Common myeloid progenitor, CD34-positive (primary cell): Measurements from ENCODE around the gene OR1E2.
"Not testable (repeated sequence)": the region's sequence is repeated elsewhere in the genome, so short reads cannot be mapped to it uniquely, and the experiment has no call there.

Source experiments
- CTCF ChIA-PET: fragments of 350-600 bp; sonication (Branson Sonifier 250); formaldehyde crosslinking; loops from one replicate; lab custom pipeline; 2021; ENCODE audit warnings: antibody characterized with exemption; lab: Charles Lee
- POLR2A ChIA-PET: fragments of 350-600 bp; sonication (Branson Sonifier 250); formaldehyde crosslinking; loops from one replicate; lab custom pipeline; 2021; ENCODE audit warnings: antibody characterized with exemption; lab: Charles Lee
- DNase-seq, 3 donors: peaks; one replicate each; pipeline versions ENCODE4 v3.0.0 to v3.0.0-alpha.2; 2013
- H3K27ac ChIP-seq, 2 experiments: 1 replicate in 1 of 2; 2 replicates in 1 of 2; pipeline ENCODE4 v1.7.0; 2013; ENCODE audit warnings: inconsistent platforms in 2 of 2, low read length in 2 of 2, mild to moderate bottlenecking in 2 of 2, low read depth in 1 of 2, moderate library complexity in 1 of 2; ENCODE audit not compliant: severe bottlenecking in 2 of 2, insufficient read depth in 1 of 2, poor library complexity in 1 of 2
- H3K27me3 ChIP-seq, 5 experiments: replicated peaks in 2 of 5; 1 replicate in 3 of 5; 2 replicates in 2 of 5; pipeline versions ENCODE4 v1.6.1 to v1.7.0; 2013; ENCODE audit warnings: low read length in 4 of 5, mild to moderate bottlenecking in 2 of 5, moderate library complexity in 2 of 5, inconsistent platforms in 1 of 5; ENCODE audit not compliant: insufficient read depth in 5 of 5, control insufficient read depth in 4 of 5
- H3K36me3 ChIP-seq, 4 experiments: 1 replicate in 2 of 4; 2 replicates in 2 of 4; pipeline versions ENCODE4 v1.6.1 to v1.7.0; 2013; ENCODE audit warnings: low read length in 3 of 4, control low read depth in 1 of 4, mild to moderate bottlenecking in 1 of 4; ENCODE audit not compliant: control insufficient read depth in 4 of 4, insufficient read depth in 4 of 4
- H3K4me1 ChIP-seq, 4 experiments: 1 replicate in 3 of 4; 2 replicates in 1 of 4; pipeline versions ENCODE4 v1.6.1 to v1.7.1; 2013; ENCODE audit warnings: low read length in 3 of 4, mild to moderate bottlenecking in 3 of 4, control low read depth in 1 of 4, inconsistent platforms in 1 of 4, moderate library complexity in 1 of 4; ENCODE audit not compliant: control insufficient read depth in 4 of 4, insufficient read depth in 4 of 4; ENCODE audit errors: control extremely low read depth in 1 of 4
- H3K4me3 ChIP-seq, 7 experiments: 1 replicate in 4 of 7; 2 replicates in 3 of 7; pipeline versions ENCODE4 v1.5.1 to v1.7.0; 2013; ENCODE audit warnings: mild to moderate bottlenecking in 7 of 7, low read length in 6 of 7, moderate library complexity in 6 of 7, inconsistent platforms in 2 of 7, low read depth in 2 of 7, control low read depth in 1 of 7; ENCODE audit not compliant: insufficient read depth in 4 of 7, control insufficient read depth in 1 of 7; ENCODE audit errors: extremely low read depth in 1 of 7
- H3K9me3 ChIP-seq, 5 experiments: 1 replicate in 4 of 5; 2 replicates in 1 of 5; pipeline versions ENCODE4 v1.6.1 to v1.7.1; 2013; ENCODE audit warnings: low read length in 4 of 5, mild to moderate bottlenecking in 2 of 5, inconsistent platforms in 1 of 5, low read depth in 1 of 5, moderate library complexity in 1 of 5; ENCODE audit not compliant: control insufficient read depth in 4 of 5, insufficient read depth in 2 of 5; ENCODE audit errors: control extremely low read depth in 1 of 5
- WGBS: methylation state at CpG from one replicate; pipeline ENCODE4 v1.1.5; 2013; ENCODE audit not compliant: insufficient coverage; 5-methylcytosine and 5-hydroxymethylcytosine counted together

The OR1E2 gene

GRCh38 chr17:3472137-3472536 lies 38.5 kb upstream of the OR1E2 start:
- Histone ChIP-seq H3K27ac (no peak overlapping the region), H3K36me3 (no peaks in the 10 kb centered on the region), H3K9me3 (peaks cover 0 to 5% (median 0%) of the 10 kb centered on the region in 5 experiments), H3K27me3 (peaks cover 0 to 2% (median 0%) of the 10 kb centered on the region in 5 experiments), H3K4me1 (peaks cover 0 to 2% (median 0%) of the 10 kb centered on the region in 4 experiments), H3K4me3 (no peak overlapping the region)
- WGBS = over 99% methylated on average over 17 of the region's 21 CpGs
- CTCF ChIA-PET = no interaction called here
- POLR2A ChIA-PET = no interaction called here
- no peak for DNase-seq

- Histone ChIP-seq H3K4me3 (no peak within 1 kb of the TSS), H3K27me3 (peaks cover 0 to 2% (median 0%) of the 10 kb centered on the region in 5 experiments), H3K4me1 (peaks cover 0 to 2% (median 0%) of the 10 kb centered on the region in 4 experiments), H3K9me3 (peaks cover 0 to 5% (median 0%) of the 10 kb centered on the region in 5 experiments), H3K27ac (no peak within 1 kb of the TSS), H3K36me3 (no peaks in the 10 kb centered on the region)
- no peak for DNase-seq
- 93% methylated on average over 36 of the region's 38 CpGs for WGBS
- CTCF ChIA-PET = no interaction called here
- POLR2A ChIA-PET = no interaction called here
Observed at GRCh38 chr17:3471599-3471998, 38.0 kb upstream of the OR1E2 start, which contains the start of gene SPATA22. Gene SPATA22 (minus strand): TSS chr17:3471819. CDS start chr17:3469325, 2,494 bp downstream.

- ChIA-PET POLR2A (no interaction called here), CTCF (no interaction called here)
- no peak overlapping the region for H3K4me3 ChIP-seq
- peaks cover 0 to 2% (median 0%) of the 10 kb centered on the region in 5 experiments for H3K27me3 ChIP-seq
- peaks cover 0 to 5% (median 0%) of the 10 kb centered on the region in 5 experiments for H3K9me3 ChIP-seq
- H3K27ac ChIP-seq = no peak overlapping the region
- H3K4me1 ChIP-seq = no peaks in the 10 kb centered on the region
- no peak for DNase-seq
- WGBS = 94% methylated on average over 5 of the region's 5 CpGs
- H3K36me3 ChIP-seq = no peaks in the 10 kb centered on the region
Observed at GRCh38 chr17:3469529-3469928, 35.9 kb upstream of the OR1E2 start.

GRCh38 chr17:3466355-3466754 lies 32.7 kb upstream of the OR1E2 start:
- H3K4me3 ChIP-seq, H3K4me1 ChIP-seq, H3K9me3 ChIP-seq, POLR2A ChIA-PET, H3K36me3 ChIP-seq, H3K27me3 ChIP-seq, H3K27ac ChIP-seq, DNase-seq: not testable (repeated sequence)
- no CpG with 5 or more reads among the region's 1 CpG for WGBS
- CTCF ChIA-PET = interaction anchor here (0.6 to 1.4 kb wide), 3 partner anchors 16 to 418 kb away, joined by 3 to 4 read pairs (median 3); no protein-coding TSS in a partner anchor

- ChIA-PET CTCF (interaction anchor here (1.2 kb wide), 1 partner anchor 435 kb away, joined by 4 read pairs; no protein-coding TSS in a partner anchor), POLR2A (no interaction called here)
- peaks cover 0 to 2% (median 0%) of the 10 kb centered on the region in 5 experiments for H3K27me3 ChIP-seq
- 55% methylated on average over 2 of the region's 2 CpGs for WGBS
- H3K4me1 ChIP-seq = no peaks in the 10 kb centered on the region
- H3K36me3 ChIP-seq = no peaks in the 10 kb centered on the region
- no peaks in the 10 kb centered on the region for H3K9me3 ChIP-seq
- no peak overlapping the region for H3K4me3 ChIP-seq
- peak in 1 of 3 donors; percentile 7 for DNase-seq
- no peak overlapping the region for H3K27ac ChIP-seq
Observed at GRCh38 chr17:3448059-3448665, 14.5 kb upstream of the OR1E2 start.

GRCh38 chr17:3447625-3448024 lies 14.0 kb upstream of the OR1E2 start:
- no peaks in the 10 kb centered on the region for H3K9me3 ChIP-seq
- H3K27ac ChIP-seq = no peak overlapping the region
- H3K27me3 ChIP-seq = peaks cover 0 to 2% (median 0%) of the 10 kb centered on the region in 5 experiments
- no peaks in the 10 kb centered on the region for H3K36me3 ChIP-seq
- peak; percentile 66 to 74 (median 73) for DNase-seq
- WGBS = 25% methylated on average over 2 of the region's 2 CpGs
- POLR2A ChIA-PET = no interaction called here
- H3K4me1 ChIP-seq = no peaks in the 10 kb centered on the region
- CTCF ChIA-PET = no interaction called here
- H3K4me3 ChIP-seq = no peak overlapping the region

GRCh38 chr17:3440451-3440850 lies 6.8 kb upstream of the OR1E2 start:
- ChIA-PET POLR2A (no interaction called here), CTCF (no interaction called here)
- no CpG with 5 or more reads among the region's 2 CpGs for WGBS
- peaks cover 0 to 8% (median 0%) of the 10 kb centered on the region in 5 experiments for H3K27me3 ChIP-seq
- no peak for DNase-seq
- H3K36me3 ChIP-seq = no peaks in the 10 kb centered on the region
- H3K9me3 ChIP-seq = no peaks in the 10 kb centered on the region
- no peaks in the 10 kb centered on the region for H3K4me1 ChIP-seq
- H3K27ac ChIP-seq = no peak overlapping the region
- no peak overlapping the region for H3K4me3 ChIP-seq
